Mucosa of descending colon (tissue), 3 donors: Measurements from ENCODE around the gene ZNF644. TPM values are rescaled to one million over a fixed set of nuclear protein-coding genes. Genes with fewer than 3 reads are reported as not detected.

Source experiments
- ATAC-seq: fragments of 200-7000 bp; cut with Tn5 transposase; one replicate; pipeline ENCODE4 v1.9.1; 2020; ENCODE audit warnings: mild to moderate bottlenecking, moderate library complexity
- DNase-seq, 3 donors: peaks; one replicate each; pipeline ENCODE4 v3.0.0-alpha.2; 2020
- H3K36me3 ChIP-seq: fragments of 200-600 bp; one replicate; pipeline ENCODE4 v1.8.0; 2021; ENCODE audit warnings: low read depth, mild to moderate bottlenecking
- H3K4me1 ChIP-seq: fragments of 200-600 bp; one replicate; pipeline ENCODE4 v1.8.0; 2021; ENCODE audit warnings: low read depth, mild to moderate bottlenecking
- H3K4me3 ChIP-seq: fragments of 200-600 bp; one replicate; pipeline ENCODE4 v1.8.0; 2021; ENCODE audit warnings: mild to moderate bottlenecking
- H3K9me3 ChIP-seq: fragments of 200-600 bp; one replicate; pipeline ENCODE4 v1.8.0; 2021; ENCODE audit warnings: mild to moderate bottlenecking
- CTCF ChIP-seq: fragments of 200-600 bp; IDR thresholded peaks from one replicate; pipeline ENCODE4 v1.8.0; 2022; ENCODE audit warnings: antibody characterized with exemption, mild to moderate bottlenecking
- intact Hi-C, 2 donors: fragments of 100-400 bp; cut with DNase I in 1 of 2; cut with micrococcal nuclease in 1 of 2; formaldehyde crosslinking; loops; one replicate each; pipeline versions ENCODE4 v1.11.0 to v1.11.1; 2022; cut with DNase I, micrococcal nuclease
- total RNA-seq, 3 donors: library from RNA; stranded (reverse); fragmentation: NEBNext Ultra II Directional in 2 of 3; extraction: Animal tissue kit (Norgen Biotek cat#: 25700) in 2 of 3; gene quantifications; one replicate each; pipeline versions ENCODE4 v1.2.1 to v1.2.4, GENCODE V29; 2021 to 2023
- donor health status: DM: no; HTN: no; CAD: no; lungs with moderate emphysema.
- donor health status: DM: no; HTN: no; CAD: no.
- donor health status: DM: no; HTN: yes; CAD: no.

ZNF644 gene
- total RNA-seq, 3 donors from 2014 or later: 53.7 to 74.2 (median 61.3) TPM

GRCh38 chr1:91038582-91038981, 16.7 kb upstream of the ZNF644 start:
- Histone ChIP-seq H3K9me3 (no peaks in the 10 kb centered on the region), H3K36me3 (no peaks in the 10 kb centered on the region), H3K4me3 (no peak overlapping the region), H3K4me1 (peaks cover 16% of the 10 kb centered on the region)
- intact Hi-C loops: no loop called here
- no peak for DNase-seq
- no peak for TF ChIP-seq CTCF
- ATAC-seq: no peak

- TF ChIP-seq CTCF: no peak
- Histone ChIP-seq H3K4me1 (peaks cover 16% of the 10 kb centered on the region), H3K36me3 (no peaks in the 10 kb centered on the region), H3K4me3 (no peak overlapping the region), H3K9me3 (no peaks in the 10 kb centered on the region)
- DNase-seq (peak in 1 of 3 donors; percentile 63), ATAC-seq (peak; percentile 92)
- intact Hi-C loops: no loop called here
Observed at GRCh38 chr1:91036894-91037829, 15.3 kb upstream of the ZNF644 start.

GRCh38 chr1:91032349-91032748, 10.5 kb upstream of the ZNF644 start:
- intact Hi-C loops: no loop called here
- ATAC-seq (peak; percentile 72), DNase-seq (no peak)
- Histone ChIP-seq H3K4me1 (peaks cover 8% of the 10 kb centered on the region), H3K9me3 (no peaks in the 10 kb centered on the region), H3K4me3 (no peak overlapping the region), H3K36me3 (no peaks in the 10 kb centered on the region)
- TF ChIP-seq CTCF: no peak

- DNase-seq (no peak), ATAC-seq (peak; percentile 31)
- no peaks in the 10 kb centered on the region for H3K36me3 ChIP-seq
- no peaks in the 10 kb centered on the region for H3K4me1 ChIP-seq
- H3K4me3 ChIP-seq: no peak overlapping the region
- intact Hi-C loops: no loop called here
- no peaks in the 10 kb centered on the region for H3K9me3 ChIP-seq
- no peak for TF ChIP-seq CTCF
Observed at GRCh38 chr1:91031081-91031480, 9.2 kb upstream of the ZNF644 start.

GRCh38 chr1:91026777-91027176, 4.9 kb upstream of the ZNF644 start:
- no peak for DNase-seq

More at GRCh38 chr1:91026777-91027176, 4.9 kb upstream of the ZNF644 start:
- H3K4me1 ChIP-seq: peaks cover 2% of the 10 kb centered on the region
- H3K4me3 ChIP-seq: no peak overlapping the region
- H3K9me3 ChIP-seq: no peaks in the 10 kb centered on the region
- ATAC-seq: no peak
- H3K36me3 ChIP-seq: no peaks in the 10 kb centered on the region
- intact Hi-C loops: no loop called here
- no peak for TF ChIP-seq CTCF
